ENCODE data around the gene OSTF1. TPM values are rescaled to one million over a fixed set of nuclear protein-coding genes. Genes with fewer than 3 reads are reported as not detected.

OSTF1 gene
- polyA plus RNA-seq, 1 donor from 2014 or later = 8.8 TPM

DNA sequence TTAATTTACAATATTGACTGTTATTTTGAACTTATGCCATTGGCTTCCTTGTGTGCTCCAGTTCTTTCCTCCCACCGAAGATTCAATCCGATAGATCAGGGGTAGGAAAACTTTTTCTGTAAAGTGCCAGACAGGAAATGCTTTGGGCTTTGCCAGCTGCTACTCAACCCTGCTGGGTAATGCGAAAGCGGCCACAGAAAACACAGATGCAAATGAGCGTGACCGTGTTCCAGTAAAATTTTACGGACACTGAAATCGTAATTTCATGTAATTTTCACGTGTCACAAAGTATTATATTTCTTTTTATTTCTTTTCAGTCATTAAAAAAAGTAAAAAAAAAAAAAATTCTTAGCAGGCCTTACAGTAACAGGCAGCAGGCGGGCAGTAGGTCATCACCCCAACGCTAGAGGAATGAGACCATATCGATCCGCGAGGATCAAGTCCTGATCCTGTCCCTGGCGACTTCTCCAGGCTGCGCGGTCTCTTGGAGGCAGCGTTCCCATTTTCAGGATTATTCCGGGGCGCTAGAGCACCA lies 958 bp upstream of the OSTF1 start:
- peak overlapping the region; percentile 93 for H3K4me3 ChIP-seq (ENCODE audit: low read length)
- TF ChIP-seq RAD21 (conservative IDR thresholded peaks at IDR 0.05) (no peak), SMC3 (conservative IDR thresholded peaks at IDR 0.05; ENCODE audit: poor library complexity) (no peak), TAF1 (IDR thresholded peaks at IDR 0.05; ENCODE audit: low read depth) (no peak), EZH2 (IDR thresholded peaks at IDR 0.05; ENCODE audit: borderline replicate concordance, insufficient read depth, low read length, poor library complexity, severe bottlenecking) (no peak), MXI1 (conservative IDR thresholded peaks at IDR 0.05; ENCODE audit: poor library complexity, severe bottlenecking) (no peak), POLR2AphosphoS5 (IDR thresholded peaks at IDR 0.05) (no peak), EP300 (conservative IDR thresholded peaks at IDR 0.05; ENCODE audit: poor library complexity, severe bottlenecking) (no peak)
- TF ChIP-seq, protein P1, sequence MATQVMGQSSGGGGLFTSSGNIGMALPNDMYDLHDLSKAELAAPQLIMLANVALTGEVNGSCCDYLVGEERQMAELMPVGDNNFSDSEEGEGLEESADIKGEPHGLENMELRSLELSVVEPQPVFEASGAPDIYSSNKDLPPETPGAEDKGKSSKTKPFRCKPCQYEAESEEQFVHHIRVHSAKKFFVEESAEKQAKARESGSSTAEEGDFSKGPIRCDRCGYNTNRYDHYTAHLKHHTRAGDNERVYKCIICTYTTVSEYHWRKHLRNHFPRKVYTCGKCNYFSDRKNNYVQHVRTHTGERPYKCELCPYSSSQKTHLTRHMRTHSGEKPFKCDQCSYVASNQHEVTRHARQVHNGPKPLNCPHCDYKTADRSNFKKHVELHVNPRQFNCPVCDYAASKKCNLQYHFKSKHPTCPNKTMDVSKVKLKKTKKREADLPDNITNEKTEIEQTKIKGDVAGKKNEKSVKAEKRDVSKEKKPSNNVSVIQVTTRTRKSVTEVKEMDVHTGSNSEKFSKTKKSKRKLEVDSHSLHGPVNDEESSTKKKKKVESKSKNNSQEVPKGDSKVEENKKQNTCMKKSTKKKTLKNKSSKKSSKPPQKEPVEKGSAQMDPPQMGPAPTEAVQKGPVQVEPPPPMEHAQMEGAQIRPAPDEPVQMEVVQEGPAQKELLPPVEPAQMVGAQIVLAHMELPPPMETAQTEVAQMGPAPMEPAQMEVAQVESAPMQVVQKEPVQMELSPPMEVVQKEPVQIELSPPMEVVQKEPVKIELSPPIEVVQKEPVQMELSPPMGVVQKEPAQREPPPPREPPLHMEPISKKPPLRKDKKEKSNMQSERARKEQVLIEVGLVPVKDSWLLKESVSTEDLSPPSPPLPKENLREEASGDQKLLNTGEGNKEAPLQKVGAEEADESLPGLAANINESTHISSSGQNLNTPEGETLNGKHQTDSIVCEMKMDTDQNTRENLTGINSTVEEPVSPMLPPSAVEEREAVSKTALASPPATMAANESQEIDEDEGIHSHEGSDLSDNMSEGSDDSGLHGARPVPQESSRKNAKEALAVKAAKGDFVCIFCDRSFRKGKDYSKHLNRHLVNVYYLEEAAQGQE (IDR thresholded peaks at IDR 0.05; ENCODE audit: borderline replicate concordance) = no peak

DNA sequence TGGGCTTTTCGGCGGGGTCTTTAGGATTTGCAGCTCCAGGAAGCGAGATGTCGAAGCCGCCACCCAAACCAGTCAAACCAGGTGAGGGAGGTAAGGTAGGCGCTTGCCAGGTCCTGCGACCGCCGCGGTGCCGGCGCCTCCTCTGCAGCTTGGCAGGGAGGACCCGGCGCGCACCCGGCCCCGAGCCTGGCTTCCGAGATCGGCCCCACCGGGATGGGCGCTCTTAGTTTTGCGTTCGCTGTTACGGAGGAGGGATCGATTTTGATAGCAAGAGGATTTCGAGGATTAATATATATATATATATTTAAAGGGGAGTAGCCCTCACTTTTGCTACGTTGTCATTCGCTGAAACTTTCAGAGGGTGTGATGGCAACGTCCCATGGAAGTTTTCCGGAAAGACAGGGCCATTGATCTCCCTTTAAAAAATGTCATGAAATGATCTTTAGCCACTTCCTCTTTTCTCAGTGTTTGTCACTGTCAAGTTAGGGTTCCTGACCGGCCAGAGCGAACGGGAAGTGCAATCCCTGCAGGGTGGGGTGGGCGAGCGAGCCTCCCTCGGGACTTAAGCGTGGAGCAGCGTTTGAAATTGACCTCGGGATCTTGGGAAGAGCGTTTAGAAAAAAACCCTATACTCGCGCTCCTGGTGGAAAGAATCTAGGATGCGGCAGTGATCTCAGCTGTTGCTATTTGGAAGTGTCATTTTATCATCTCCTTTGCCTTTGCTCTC lies 495 bp downstream of the OSTF1 start:
- Histone ChIP-seq H3K9me2 (ENCODE audit: insufficient read depth, low read length) (no peaks in the 10 kb centered on the region), H3K27ac (ENCODE audit: low read length) (peak overlapping the region; percentile 38)

More for the DNA sequence above, 958 bp upstream of the OSTF1 start:
- no peaks in the 10 kb centered on the region for H3F3A ChIP-seq (ENCODE audit: insufficient read depth, low read length, poor library complexity, severe bottlenecking)
- H3K79me2 ChIP-seq (replicated peaks; ENCODE audit: insufficient read depth, low read length) = no peaks in the 10 kb centered on the region
- H4K20me1 ChIP-seq (ENCODE audit: insufficient read depth) = no peaks in the 10 kb centered on the region
- H3K27me3 ChIP-seq (ENCODE audit: insufficient read depth, low read depth, low read length) = peaks cover 11% of the 10 kb centered on the region
- peak overlapping the region; percentile 52 for H3K27ac ChIP-seq (ENCODE audit: low read length)
- H3K9ac ChIP-seq (ENCODE audit: low read length) = peak overlapping the region; percentile 67
- H3K4me2 ChIP-seq (ENCODE audit: low read length) = peak overlapping the region; percentile 46
- H3K9me3 ChIP-seq (ENCODE audit: low read length) = no peaks in the 10 kb centered on the region
- H3K36me3 ChIP-seq (ENCODE audit: insufficient read depth, low read length) = no peaks in the 10 kb centered on the region
- H2AFZ ChIP-seq (ENCODE audit: low read depth, low read length) = peak overlapping the region; percentile 62
- no peaks in the 10 kb centered on the region for H3K9me2 ChIP-seq (ENCODE audit: insufficient read depth, low read length)

DNA sequence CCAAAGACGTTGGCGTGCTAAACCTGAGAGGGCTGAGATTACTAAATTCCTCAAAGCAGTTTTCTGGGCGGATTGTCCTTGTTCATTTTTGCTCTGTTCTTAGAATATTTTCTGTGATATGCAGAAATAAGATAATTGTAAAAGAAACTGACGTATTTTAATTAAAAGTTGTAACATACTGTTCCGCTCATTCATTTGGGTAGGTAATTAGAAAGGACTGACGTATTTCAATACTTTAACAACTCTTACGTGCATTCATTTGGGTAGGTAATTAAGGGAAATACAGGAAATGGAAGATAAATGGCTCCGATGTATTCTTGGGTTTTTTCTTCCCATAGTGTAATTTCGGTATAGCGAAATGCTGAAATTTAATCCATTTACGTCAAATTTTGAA lies 1.1 kb downstream of the OSTF1 start:
- TF ChIP-seq, protein P1 (IDR thresholded peaks at IDR 0.05; ENCODE audit: borderline replicate concordance) = no peak
- TF ChIP-seq SMC3 (conservative IDR thresholded peaks at IDR 0.05; ENCODE audit: poor library complexity) (no peak), TAF1 (IDR thresholded peaks at IDR 0.05; ENCODE audit: low read depth) (no peak), EP300 (conservative IDR thresholded peaks at IDR 0.05; ENCODE audit: poor library complexity, severe bottlenecking) (no peak), MXI1 (conservative IDR thresholded peaks at IDR 0.05; ENCODE audit: poor library complexity, severe bottlenecking) (no peak), EZH2 (IDR thresholded peaks at IDR 0.05; ENCODE audit: borderline replicate concordance, insufficient read depth, low read length, poor library complexity, severe bottlenecking) (no peak), POLR2AphosphoS5 (IDR thresholded peaks at IDR 0.05) (no peak), RAD21 (conservative IDR thresholded peaks at IDR 0.05) (no peak)
- TF ChIP-seq, protein P2, sequence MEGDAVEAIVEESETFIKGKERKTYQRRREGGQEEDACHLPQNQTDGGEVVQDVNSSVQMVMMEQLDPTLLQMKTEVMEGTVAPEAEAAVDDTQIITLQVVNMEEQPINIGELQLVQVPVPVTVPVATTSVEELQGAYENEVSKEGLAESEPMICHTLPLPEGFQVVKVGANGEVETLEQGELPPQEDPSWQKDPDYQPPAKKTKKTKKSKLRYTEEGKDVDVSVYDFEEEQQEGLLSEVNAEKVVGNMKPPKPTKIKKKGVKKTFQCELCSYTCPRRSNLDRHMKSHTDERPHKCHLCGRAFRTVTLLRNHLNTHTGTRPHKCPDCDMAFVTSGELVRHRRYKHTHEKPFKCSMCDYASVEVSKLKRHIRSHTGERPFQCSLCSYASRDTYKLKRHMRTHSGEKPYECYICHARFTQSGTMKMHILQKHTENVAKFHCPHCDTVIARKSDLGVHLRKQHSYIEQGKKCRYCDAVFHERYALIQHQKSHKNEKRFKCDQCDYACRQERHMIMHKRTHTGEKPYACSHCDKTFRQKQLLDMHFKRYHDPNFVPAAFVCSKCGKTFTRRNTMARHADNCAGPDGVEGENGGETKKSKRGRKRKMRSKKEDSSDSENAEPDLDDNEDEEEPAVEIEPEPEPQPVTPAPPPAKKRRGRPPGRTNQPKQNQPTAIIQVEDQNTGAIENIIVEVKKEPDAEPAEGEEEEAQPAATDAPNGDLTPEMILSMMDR (IDR thresholded peaks at IDR 0.05; ENCODE audit: poor library complexity, severe bottlenecking) = no peak
- Histone ChIP-seq H3F3A (ENCODE audit: insufficient read depth, low read length, poor library complexity, severe bottlenecking) (no peaks in the 10 kb centered on the region), H3K27me3 (ENCODE audit: insufficient read depth, low read depth, low read length) (peaks cover 11% of the 10 kb centered on the region), H3K4me3 (ENCODE audit: low read length) (peak overlapping the region; percentile 93), H3K9ac (ENCODE audit: low read length) (peak overlapping the region; percentile 66), H3K27ac (ENCODE audit: low read length) (no peak overlapping the region), H3K9me3 (ENCODE audit: low read length) (no peaks in the 10 kb centered on the region), H3K4me2 (ENCODE audit: low read length) (peak overlapping the region; percentile 99), H3K9me2 (ENCODE audit: insufficient read depth, low read length) (no peaks in the 10 kb centered on the region), H3K36me3 (ENCODE audit: insufficient read depth, low read length) (no peaks in the 10 kb centered on the region), H4K20me1 (ENCODE audit: insufficient read depth) (no peaks in the 10 kb centered on the region), H3K79me2 (replicated peaks; ENCODE audit: insufficient read depth, low read length) (no peaks in the 10 kb centered on the region), H2AFZ (ENCODE audit: low read depth, low read length) (no peak overlapping the region)

More for the DNA sequence above, 495 bp downstream of the OSTF1 start:
- Histone ChIP-seq H3F3A (ENCODE audit: insufficient read depth, low read length, poor library complexity, severe bottlenecking) (no peaks in the 10 kb centered on the region), H3K9me3 (ENCODE audit: low read length) (no peaks in the 10 kb centered on the region), H2AFZ (ENCODE audit: low read depth, low read length) (peak overlapping the region; percentile 42), H3K79me2 (replicated peaks; ENCODE audit: insufficient read depth, low read length) (no peaks in the 10 kb centered on the region), H4K20me1 (ENCODE audit: insufficient read depth) (no peaks in the 10 kb centered on the region), H3K4me3 (ENCODE audit: low read length) (peak overlapping the region; percentile 93), H3K9ac (ENCODE audit: low read length) (peak overlapping the region; percentile 66), H3K27me3 (ENCODE audit: insufficient read depth, low read depth, low read length) (peaks cover 11% of the 10 kb centered on the region), H3K36me3 (ENCODE audit: insufficient read depth, low read length) (no peaks in the 10 kb centered on the region), H3K4me2 (ENCODE audit: low read length) (peak overlapping the region; percentile 99)
- TF ChIP-seq EZH2 (IDR thresholded peaks at IDR 0.05; ENCODE audit: borderline replicate concordance, insufficient read depth, low read length, poor library complexity, severe bottlenecking) (no peak), SMC3 (conservative IDR thresholded peaks at IDR 0.05; ENCODE audit: poor library complexity) (no peak), MXI1 (conservative IDR thresholded peaks at IDR 0.05; ENCODE audit: poor library complexity, severe bottlenecking) (peak; percentile 31)
